Measurements from ENCODE around the gene MIS18BP1. TPM values are rescaled to one million over a fixed set of nuclear protein-coding genes. Genes with fewer than 3 reads are reported as not detected.
"Not testable (repeated sequence)": the region's sequence is repeated elsewhere in the genome, so short reads cannot be mapped to it uniquely, and the experiment has no call there.

The MIS18BP1 gene
- total RNA-seq, result 1 to 10 TPM; 2.0 to 5.1 (median 3.2) TPM
- polyA plus RNA-seq, result 1 to 10 TPM; 1.5 to 3.3 (median 2.3) TPM
- long read RNA-seq, donor 1, result 0 reads
- long read RNA-seq, donor 2, partial matches to known transcripts, result 1 of 2 reads
- long read RNA-seq, donor 2, other reads (novel, unspliced or antisense), result 1 of 2 reads

DNA sequence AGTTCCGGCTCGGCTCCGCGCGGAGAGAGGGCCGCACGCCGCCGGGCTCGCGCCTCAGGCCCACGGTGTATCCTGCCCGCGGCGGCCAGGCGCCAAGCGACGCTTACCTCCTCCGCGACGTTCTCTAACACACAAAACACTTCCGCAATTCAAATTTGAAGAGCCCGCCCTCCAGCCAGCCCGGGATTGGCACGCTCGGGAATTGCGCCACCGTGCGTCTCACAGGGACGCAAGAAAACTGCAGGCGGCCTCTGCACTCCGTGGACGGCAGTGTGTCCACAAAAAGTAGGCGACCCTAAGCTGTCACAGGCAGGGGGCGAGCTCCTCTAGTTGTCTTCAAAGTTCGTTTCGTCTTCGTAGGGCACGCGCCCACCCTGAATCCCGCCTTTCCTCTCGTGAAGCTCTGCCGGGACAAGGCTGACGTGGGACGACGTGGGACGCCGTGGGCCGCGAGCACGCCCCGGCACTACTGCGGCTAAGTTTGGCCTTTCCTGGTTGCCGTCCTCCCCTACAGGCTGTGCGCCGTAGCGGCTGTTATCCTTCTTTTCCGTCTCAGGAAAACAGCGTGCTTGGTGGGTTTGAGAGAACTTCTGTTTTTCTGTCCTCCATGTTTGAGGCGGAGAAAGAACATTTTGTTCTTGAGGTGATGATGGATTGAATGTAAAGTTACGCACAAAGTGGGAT is at the start of gene MIS18BP1:
Gene MIS18BP1 (minus strand): TSS at position 133 of the 684 bp plus-strand sequence. CDS start 5,916 bp downstream, outside the sequence.
- TF ChIP-seq, protein P1, sequence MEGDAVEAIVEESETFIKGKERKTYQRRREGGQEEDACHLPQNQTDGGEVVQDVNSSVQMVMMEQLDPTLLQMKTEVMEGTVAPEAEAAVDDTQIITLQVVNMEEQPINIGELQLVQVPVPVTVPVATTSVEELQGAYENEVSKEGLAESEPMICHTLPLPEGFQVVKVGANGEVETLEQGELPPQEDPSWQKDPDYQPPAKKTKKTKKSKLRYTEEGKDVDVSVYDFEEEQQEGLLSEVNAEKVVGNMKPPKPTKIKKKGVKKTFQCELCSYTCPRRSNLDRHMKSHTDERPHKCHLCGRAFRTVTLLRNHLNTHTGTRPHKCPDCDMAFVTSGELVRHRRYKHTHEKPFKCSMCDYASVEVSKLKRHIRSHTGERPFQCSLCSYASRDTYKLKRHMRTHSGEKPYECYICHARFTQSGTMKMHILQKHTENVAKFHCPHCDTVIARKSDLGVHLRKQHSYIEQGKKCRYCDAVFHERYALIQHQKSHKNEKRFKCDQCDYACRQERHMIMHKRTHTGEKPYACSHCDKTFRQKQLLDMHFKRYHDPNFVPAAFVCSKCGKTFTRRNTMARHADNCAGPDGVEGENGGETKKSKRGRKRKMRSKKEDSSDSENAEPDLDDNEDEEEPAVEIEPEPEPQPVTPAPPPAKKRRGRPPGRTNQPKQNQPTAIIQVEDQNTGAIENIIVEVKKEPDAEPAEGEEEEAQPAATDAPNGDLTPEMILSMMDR (IDR thresholded peaks at IDR 0.05), result peak; percentile 60
- H3K27ac ChIP-seq, result peak within 1 kb of the TSS; percentile 87
- no peaks in the 10 kb centered on the region for H3K36me3 ChIP-seq (ENCODE audit: insufficient read depth in 1 of 2, low read depth in 1 of 2)
- H3K9me3 ChIP-seq, result peaks cover 6% of the 10 kb centered on the region
- intact Hi-C loops (cut with DNase I), result loop anchor here in 1 of 2 donors (1.0 to 5.0 kb wide), 2 partner anchors 118 to 356 kb away; partner anchors contain the start of gene FANCM
- ATAC-seq, result peak; percentile 96 to 97 (median 97)
- H3K4me3 ChIP-seq, result peak within 1 kb of the TSS; percentile 87
- peaks cover 11% of the 10 kb centered on the region for H3K4me1 ChIP-seq
- DNase-seq, result peak; percentile 96
- H3K27me3 ChIP-seq (ENCODE audit: insufficient read depth in 3 of 3, low read length in 2 of 3), result no peaks in the 10 kb centered on the region
- WGBS, 3 donors, result 1 to 2% (median 1%) methylated on average over 51 to 61 of the region's 61 CpGs

DNA sequence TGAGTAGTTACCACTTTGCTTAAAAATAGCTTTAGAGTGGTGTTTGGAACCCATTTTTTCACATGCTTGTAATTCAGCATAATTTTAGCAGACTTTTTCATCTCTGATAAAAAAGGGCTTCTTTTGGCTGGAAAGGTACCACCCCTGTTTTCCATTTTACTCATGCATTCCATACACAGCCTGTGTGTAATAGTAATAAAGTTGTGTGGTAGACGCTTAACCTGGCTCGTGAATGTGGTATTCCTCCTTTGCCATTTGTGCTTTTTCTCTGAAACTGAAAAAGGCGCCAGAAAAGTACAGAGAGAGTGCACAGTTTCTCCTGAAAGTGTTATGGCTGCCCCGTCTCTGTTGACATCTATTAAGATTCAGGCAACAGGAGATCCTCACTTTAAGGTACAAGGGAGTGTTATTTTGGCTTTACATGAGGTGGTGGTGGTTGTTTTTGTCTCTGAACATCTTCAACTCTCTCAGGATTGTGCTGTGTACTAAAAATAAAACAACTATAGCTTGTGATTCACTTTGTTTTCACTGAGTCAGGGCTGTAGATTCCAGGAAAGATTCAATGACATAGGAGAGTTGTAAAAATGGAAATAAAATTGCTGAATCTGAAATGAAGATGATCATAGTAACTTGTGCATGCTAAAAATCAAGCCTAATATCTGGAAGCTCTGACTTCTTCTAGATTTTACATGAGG is 45.6 kb upstream of the MIS18BP1 start:
- Histone ChIP-seq H3K4me3 (no peak overlapping the region), H3K27me3 (ENCODE audit: insufficient read depth in 3 of 3, low read length in 2 of 3) (no peaks in the 10 kb centered on the region), H3K27ac (no peak overlapping the region), H3K9me3 (peaks cover 6% of the 10 kb centered on the region), H3K36me3 (ENCODE audit: insufficient read depth in 1 of 2, low read depth in 1 of 2) (no peaks in the 10 kb centered on the region), H3K4me1 (no peaks in the 10 kb centered on the region)
- intact Hi-C loops (cut with DNase I), result no loop called here
- ATAC-seq, result no peak
- DNase-seq, result no peak
- 71 to 77% (median 75%) methylated on average over 4 of the region's 4 CpGs for whole genome bisulfite sequencing, 3 donors
- TF ChIP-seq, protein P1 (IDR thresholded peaks at IDR 0.05), result no peak

DNA sequence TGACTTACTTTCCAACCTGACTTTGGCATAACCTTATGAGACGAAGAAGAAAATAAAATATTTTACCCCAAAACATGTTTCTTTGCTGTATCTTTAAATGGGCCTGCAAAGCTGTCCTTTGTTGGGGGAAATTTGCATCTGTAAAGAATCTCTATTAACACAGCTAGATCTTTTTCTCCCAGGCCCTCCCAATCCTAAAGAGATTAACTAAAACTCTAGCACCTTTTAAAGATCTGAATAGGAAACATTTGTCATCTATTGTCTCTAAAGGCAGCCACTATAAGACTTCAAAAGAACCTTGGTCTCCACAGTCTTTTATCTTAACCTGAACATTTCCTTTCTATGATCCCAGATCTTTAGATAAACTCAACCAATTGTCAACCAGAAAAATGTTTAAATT is 41.8 kb upstream of the MIS18BP1 start:
- 63 to 66% (median 66%) methylated on average over 1 of the region's 1 CpG for WGBS, 3 donors
- ATAC-seq; H3K27ac ChIP-seq; DNase-seq; intact Hi-C loops (cut with DNase I); H3K4me1 ChIP-seq; H3K36me3 ChIP-seq (ENCODE audit: insufficient read depth in 1 of 2, low read depth in 1 of 2); H3K27me3 ChIP-seq (ENCODE audit: insufficient read depth in 3 of 3, low read length in 2 of 3); H3K4me3 ChIP-seq; H3K9me3 ChIP-seq: not testable (repeated sequence)

DNA sequence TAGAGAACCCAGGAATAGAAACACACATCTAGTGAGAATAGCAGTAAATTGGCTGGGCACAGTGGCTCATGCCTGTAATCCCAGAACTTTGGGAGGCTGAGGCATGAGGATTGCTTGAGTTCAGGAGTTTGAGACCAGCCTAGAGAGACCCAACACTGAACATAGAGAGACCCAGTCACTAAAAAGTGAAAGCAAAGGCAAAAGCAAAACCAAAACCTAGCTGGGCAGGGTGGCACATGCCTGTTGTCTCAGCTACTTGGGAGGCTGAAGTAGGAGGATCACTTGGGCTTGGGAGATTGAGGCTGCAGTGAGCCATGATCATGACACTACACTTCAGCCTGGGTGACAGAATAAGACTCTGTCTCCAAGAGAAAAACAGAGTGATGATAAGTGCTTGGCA is 37.5 kb upstream of the MIS18BP1 start:
- ATAC-seq (no peak), DNase-seq (no peak)
- H3K4me3 ChIP-seq, result no peak overlapping the region
- TF ChIP-seq, protein P1 (IDR thresholded peaks at IDR 0.05), result no peak
- no peaks in the 10 kb centered on the region for H3K36me3 ChIP-seq (ENCODE audit: insufficient read depth in 1 of 2, low read depth in 1 of 2)
- no peaks in the 10 kb centered on the region for H3K9me3 ChIP-seq
- H3K27ac ChIP-seq, result no peak overlapping the region
- intact Hi-C loops (cut with DNase I), result no loop called here
- no peaks in the 10 kb centered on the region for H3K4me1 ChIP-seq
- no peaks in the 10 kb centered on the region for H3K27me3 ChIP-seq (ENCODE audit: insufficient read depth in 3 of 3, low read length in 2 of 3)

DNA sequence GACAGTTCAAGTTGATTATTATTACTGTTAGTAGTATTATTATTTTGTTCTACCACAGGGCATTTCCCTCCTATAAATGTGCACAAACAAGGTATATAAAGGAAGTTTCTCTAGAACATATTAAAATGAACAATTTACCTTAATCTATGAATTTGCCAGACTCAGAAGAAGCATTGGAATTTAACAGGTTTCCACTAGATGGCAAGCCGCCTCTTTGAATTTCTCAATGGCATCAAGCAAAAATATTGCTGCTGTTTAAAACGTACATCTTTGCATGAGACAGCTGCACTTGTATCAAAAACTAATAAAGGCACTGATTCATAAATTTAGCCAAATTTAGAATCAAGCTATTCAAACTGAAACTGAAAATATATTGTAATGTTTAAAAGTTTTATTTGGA is 34.6 kb upstream of the MIS18BP1 start:
- Histone ChIP-seq H3K36me3 (ENCODE audit: insufficient read depth in 1 of 2, low read depth in 1 of 2) (no peaks in the 10 kb centered on the region), H3K4me3 (no peak overlapping the region), H3K27ac (no peak overlapping the region), H3K27me3 (ENCODE audit: insufficient read depth in 3 of 3, low read length in 2 of 3) (no peaks in the 10 kb centered on the region), H3K4me1 (no peaks in the 10 kb centered on the region), H3K9me3 (no peaks in the 10 kb centered on the region)
- DNase-seq, result no peak
- intact Hi-C loops (cut with DNase I), result no loop called here
- 48 to 55% (median 51%) methylated on average over 2 of the region's 2 CpGs for WGBS, 3 donors
- no peak for ATAC-seq
- TF ChIP-seq, protein P1 (IDR thresholded peaks at IDR 0.05), result no peak

Data from psoas muscle (tissue), 8 donors.